Mesothelial cell of epicardium (in vitro differentiated cells): Measurements from ENCODE around the gene KPNA5. TPM values are rescaled to one million over a fixed set of nuclear protein-coding genes. Genes with fewer than 3 reads are reported as not detected.
A peak's percentile ranks its signal among the peaks of the same experiment; 100 is the strongest.

ENCODE experiments used
- DNase-seq, 2 experiments: peaks; one replicate each; pipeline ENCODE4 v3.0.0; 2021; ENCODE audit warnings: low spot score in 2 of 2; ENCODE audit not compliant: unreplicated experiment in 2 of 2
- H3K27ac Mint-ChIP-seq: 2 replicates; pipeline ENCODE4 v1.8.0; 2021; ENCODE audit warnings: mixed read lengths
- H3K27me3 Mint-ChIP-seq: 2 replicates; pipeline ENCODE4 v1.8.0; 2021; ENCODE audit warnings: low read depth, mixed read lengths
- H3K36me3 Mint-ChIP-seq: 2 replicates; pipeline ENCODE4 v1.8.0; 2021; ENCODE audit warnings: mixed read lengths
- H3K4me1 Mint-ChIP-seq: 2 replicates; pipeline ENCODE4 v1.8.0; 2021; ENCODE audit warnings: mixed read lengths
- H3K4me3 Mint-ChIP-seq: 2 replicates; pipeline ENCODE4 v1.8.0; 2021; ENCODE audit warnings: mild to moderate bottlenecking, moderate library complexity, mixed read lengths
- H3K9me3 Mint-ChIP-seq: 2 replicates; pipeline ENCODE4 v1.8.0; 2021; ENCODE audit warnings: mixed read lengths
- CTCF ChIP-seq: fragments of 200-600 bp; sonication (generic); IDR thresholded peaks from one replicate; pipeline ENCODE4 v1.5.0; 2021; ENCODE audit warnings: antibody characterized with exemption; ENCODE audit not compliant: unreplicated experiment
- total RNA-seq: library from RNA; stranded (reverse); gene quantifications from 3 replicates; pipeline ENCODE4 v1.2.1, GENCODE V29; 2021

KPNA5 gene
- total RNA-seq, 1 donor from 2014 or later: 32.2 TPM

- no peak for DNase-seq
- peaks cover 65% of the 10 kb centered on the region for H3K27me3 Mint-ChIP-seq
- peak overlapping the region; percentile 79 for H3K4me3 Mint-ChIP-seq
- H3K9me3 Mint-ChIP-seq: no peaks in the 10 kb centered on the region
- H3K4me1 Mint-ChIP-seq: peaks cover 10% of the 10 kb centered on the region
- H3K36me3 Mint-ChIP-seq: no peaks in the 10 kb centered on the region
- no peak for TF ChIP-seq CTCF
- no peak overlapping the region for H3K27ac Mint-ChIP-seq
Measured at GRCh38 chr6:116763906-116764628, 83.1 kb downstream of the KPNA5 start.

GRCh38 chr6:116764629-116764960 is 83.6 kb downstream of the KPNA5 start:
- Mint-ChIP-seq H3K36me3 (no peaks in the 10 kb centered on the region), H3K4me1 (peaks cover 10% of the 10 kb centered on the region), H3K4me3 (peak overlapping the region; percentile 79), H3K27ac (no peak overlapping the region), H3K27me3 (peaks cover 64% of the 10 kb centered on the region), H3K9me3 (no peaks in the 10 kb centered on the region)
- TF ChIP-seq CTCF: no peak
- DNase-seq: peak; percentile 19 to 39

GRCh38 chr6:116764961-116765841 is 84.2 kb downstream of the KPNA5 start, which contains the start of gene FAM162B:
Gene FAM162B (minus strand): TSS chr6:116765719. CDS start chr6:116765576, 143 bp downstream.
- DNase-seq: peak; percentile 27 to 47
- Mint-ChIP-seq H3K4me3 (peak within 1 kb of the TSS; percentile 79), H3K27ac (no peak within 1 kb of the TSS), H3K27me3 (peaks cover 60% of the 10 kb centered on the region), H3K9me3 (no peaks in the 10 kb centered on the region), H3K36me3 (no peaks in the 10 kb centered on the region), H3K4me1 (peaks cover 10% of the 10 kb centered on the region)
- no peak for TF ChIP-seq CTCF

GRCh38 chr6:116766506-116767176 is 85.6 kb downstream of the KPNA5 start:
- no peak for DNase-seq
- Mint-ChIP-seq H3K9me3 (no peaks in the 10 kb centered on the region), H3K27me3 (peaks cover 58% of the 10 kb centered on the region), H3K27ac (no peak overlapping the region), H3K36me3 (no peaks in the 10 kb centered on the region), H3K4me3 (peak overlapping the region; percentile 79), H3K4me1 (peaks cover 10% of the 10 kb centered on the region)
- TF ChIP-seq CTCF: no peak

- Mint-ChIP-seq H3K27ac (no peak overlapping the region), H3K4me1 (peaks cover 10% of the 10 kb centered on the region), H3K9me3 (no peaks in the 10 kb centered on the region), H3K27me3 (peaks cover 50% of the 10 kb centered on the region), H3K36me3 (no peaks in the 10 kb centered on the region), H3K4me3 (no peak overlapping the region)
- no peak for TF ChIP-seq CTCF
- DNase-seq: no peak
Measured at GRCh38 chr6:116767715-116768114, 86.7 kb downstream of the KPNA5 start.
